ENCODE results near the gene HAP1.

DNA sequence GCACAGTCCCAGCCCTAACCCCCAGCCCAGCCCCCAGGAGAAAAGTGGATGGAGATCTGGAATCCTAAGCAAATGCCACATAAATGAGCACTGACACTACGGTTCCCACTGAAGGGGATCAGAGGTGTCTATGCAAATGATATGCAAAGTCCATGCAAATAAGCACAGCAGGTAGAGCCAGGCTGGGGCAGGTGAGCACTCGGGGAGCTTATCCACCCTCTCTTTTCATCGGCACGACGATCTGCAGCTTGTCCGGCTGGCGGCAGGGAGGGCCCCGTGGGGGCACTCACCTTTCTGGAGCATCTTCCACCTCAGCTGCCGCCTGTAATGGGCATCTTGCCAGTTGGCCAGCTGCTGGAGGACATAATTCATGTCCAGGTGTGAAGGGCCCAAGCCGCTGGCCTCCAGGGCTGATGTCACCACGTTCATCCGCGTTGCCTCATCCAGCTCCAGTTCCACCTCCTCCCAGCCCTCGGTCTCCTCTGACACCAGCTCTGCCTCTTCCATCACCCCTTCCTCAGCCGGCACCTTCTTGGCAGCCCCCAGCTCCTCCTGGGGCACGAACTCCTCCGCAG lies 9.9 kb downstream of the HAP1 start:
- TF ChIP-seq, protein P1, sequence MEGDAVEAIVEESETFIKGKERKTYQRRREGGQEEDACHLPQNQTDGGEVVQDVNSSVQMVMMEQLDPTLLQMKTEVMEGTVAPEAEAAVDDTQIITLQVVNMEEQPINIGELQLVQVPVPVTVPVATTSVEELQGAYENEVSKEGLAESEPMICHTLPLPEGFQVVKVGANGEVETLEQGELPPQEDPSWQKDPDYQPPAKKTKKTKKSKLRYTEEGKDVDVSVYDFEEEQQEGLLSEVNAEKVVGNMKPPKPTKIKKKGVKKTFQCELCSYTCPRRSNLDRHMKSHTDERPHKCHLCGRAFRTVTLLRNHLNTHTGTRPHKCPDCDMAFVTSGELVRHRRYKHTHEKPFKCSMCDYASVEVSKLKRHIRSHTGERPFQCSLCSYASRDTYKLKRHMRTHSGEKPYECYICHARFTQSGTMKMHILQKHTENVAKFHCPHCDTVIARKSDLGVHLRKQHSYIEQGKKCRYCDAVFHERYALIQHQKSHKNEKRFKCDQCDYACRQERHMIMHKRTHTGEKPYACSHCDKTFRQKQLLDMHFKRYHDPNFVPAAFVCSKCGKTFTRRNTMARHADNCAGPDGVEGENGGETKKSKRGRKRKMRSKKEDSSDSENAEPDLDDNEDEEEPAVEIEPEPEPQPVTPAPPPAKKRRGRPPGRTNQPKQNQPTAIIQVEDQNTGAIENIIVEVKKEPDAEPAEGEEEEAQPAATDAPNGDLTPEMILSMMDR (conservative IDR thresholded peaks at IDR 0.05 in 1 of 2, IDR thresholded peaks at IDR 0.05 in 1 of 2; ENCODE audit: low read depth in 1 of 2, low read length in 2 of 2): no peak
- TF ChIP-seq EZH2 (IDR thresholded peaks at IDR 0.05; ENCODE audit: low read length, missing control alignments): no peak

All from fibroblast of lung (primary cell).